K562 (cell line): ENCODE results near the gene SH2D7. TPM values are rescaled to one million over a fixed set of nuclear protein-coding genes. Genes with fewer than 3 reads are reported as not detected.

Experiments
- ELF2 ChIP-seq: fragments of 250-450 bp; sonication (Bioruptor Pico); IDR thresholded peaks from 2 replicates; pipeline ENCODE4 v1.5.0; 2021; ENCODE audit warnings: mild to moderate bottlenecking
- GABPB1 ChIP-seq: sonication (generic); formaldehyde crosslinking; IDR thresholded peaks from 2 replicates; pipeline ENCODE4 v1.8.0; 2022; ENCODE audit warnings: mild to moderate bottlenecking, missing genetic modification reagents
- GTF2E2 ChIP-seq: fragments of 200-800 bp; sonication (Bioruptor generic); IDR thresholded peaks from 2 replicates; pipeline ENCODE4 v1.6.1; 2016; ENCODE audit warnings: missing genetic modification characterization, missing compliant biosample characterization
- HDAC3 ChIP-seq: fragments of 450-650 bp; IDR thresholded peaks from 2 replicates; pipeline ENCODE4 v1.6.1; 2018; ENCODE audit warnings: borderline replicate concordance, mild to moderate bottlenecking, moderate library complexity; ENCODE audit not compliant: partially characterized antibody
- KDM4B ChIP-seq, 2 experiments: fragments of 450-650 bp in 1 of 2; sonication (generic) in 1 of 2; IDR thresholded peaks; 2 replicates each; pipeline ENCODE4 v1.6.1; 2016 to 2017; ENCODE audit warnings: borderline replicate concordance in 2 of 2, antibody characterized with exemption in 1 of 2, low read depth in 1 of 2, mild to moderate bottlenecking in 1 of 2
- MCM2 ChIP-seq: fragments of 450-650 bp; IDR thresholded peaks from 2 replicates; pipeline ENCODE4 v1.6.1; 2017; ENCODE audit warnings: low read depth, mild to moderate bottlenecking
- RAD21 ChIP-seq, 2 experiments: fragments of 250-450 bp in 1 of 2; fragments of 450-650 bp in 1 of 2; sonication (Bioruptor Pico) in 1 of 2; formaldehyde crosslinking in 1 of 2; IDR thresholded peaks in 1 of 2; conservative IDR thresholded peaks in 1 of 2; 2 replicates each; pipeline versions ENCODE4 v1.4.0 to v1.8.0; 2020 to 2022; ENCODE audit warnings: mild to moderate bottlenecking in 2 of 2, moderate library complexity in 1 of 2
- TEAD1 ChIP-seq, 2 experiments: fragments of 450-650 bp in 1 of 2; sonication (generic) in 1 of 2; formaldehyde crosslinking; IDR thresholded peaks; 2 replicates each; pipeline versions ENCODE4 v1.4.0 to v1.8.0; 2020 to 2022; ENCODE audit warnings: mild to moderate bottlenecking in 2 of 2, missing genetic modification reagents in 1 of 2
- ZNF232 ChIP-seq: sonication (generic); formaldehyde crosslinking; IDR thresholded peaks from 2 replicates; pipeline ENCODE4 v1.8.0; 2022; ENCODE audit warnings: mild to moderate bottlenecking, missing genetic modification reagents
- ZNF282 ChIP-seq: sonication (generic); formaldehyde crosslinking; IDR thresholded peaks from 2 replicates; pipeline ENCODE4 v1.8.1; 2023; ENCODE audit warnings: missing genetic modification reagents
- ZNF354B ChIP-seq: fragments of 250-450 bp; sonication (Bioruptor Pico); IDR thresholded peaks from 2 replicates; pipeline ENCODE4 v1.4.0; 2020
- polyA plus RNA-seq, 8 experiments: library from polyadenylated mRNA; depleted of rRNA in 4 of 8; stranded (reverse) in 5 of 8; unstranded in 3 of 8; fragments of >200 nt; fragmentation: Nextera tagmentation in 2 of 8; fragmentation: Illumina TruSeq in 1 of 8; extraction: Ambion mirVana in 2 of 8; extraction: Trizol in 1 of 8; gene quantifications; 2 replicates each; pipeline versions ENCODE4 v1.2.1 to v1.2.3, GENCODE V29; 2011 to 2014; ENCODE audit warnings: inconsistent platforms in 1 of 8, missing spikeins in 1 of 8
- total RNA-seq, 7 experiments: library from RNA; depleted of rRNA in 6 of 7; stranded (reverse); fragments of >200 nt in 6 of 7; fragmentation: Illumina TruSeq in 2 of 7; extraction: Trizol in 2 of 7; gene quantifications; 2 replicates each; pipeline versions ENCODE4 v1.2.1 to v1.2.3, GENCODE V29; 2011 to 2021; ENCODE audit warnings: low replicate concordance in 1 of 7
- TF ChIP-seq, protein P1 (sequence below), 3 experiments: fragments of 200-800 bp in 1 of 3; sonication (Bioruptor generic) in 1 of 3; sonication (generic) in 1 of 3; formaldehyde crosslinking in 1 of 3; IDR thresholded peaks; 2 replicates each; pipeline versions ENCODE4 v1.6.1 to v1.8.0; 2016 to 2022; ENCODE audit warnings: mild to moderate bottlenecking in 2 of 3, missing compliant biosample characterization in 2 of 3, missing genetic modification characterization in 2 of 3, missing genetic modification reagents in 1 of 3
- TF ChIP-seq, protein P2 (sequence below): IDR thresholded peaks from 3 replicates; pipeline ENCODE4 v1.6.1; 2011; ENCODE audit warnings: borderline replicate concordance, mild to moderate bottlenecking; ENCODE audit not compliant: insufficient read length, insufficient read depth
- TF ChIP-seq, protein P3 (sequence below): fragments of 250-450 bp; sonication (Bioruptor Pico); IDR thresholded peaks from 2 replicates; pipeline ENCODE4 v1.4.0; 2020; ENCODE audit warnings: mild to moderate bottlenecking
- TF ChIP-seq, protein P4 (sequence below): sonication (generic); formaldehyde crosslinking; IDR thresholded peaks from 2 replicates; pipeline ENCODE4 v1.8.0; 2022; ENCODE audit warnings: missing genetic modification reagents, mild to moderate bottlenecking, borderline replicate concordance
- TF ChIP-seq, protein P5 (sequence below): fragments of 450-650 bp; IDR thresholded peaks from 2 replicates; pipeline ENCODE4 v1.6.1; 2016; ENCODE audit warnings: low read depth, mild to moderate bottlenecking, moderate library complexity
- TF ChIP-seq, protein P6 (sequence below): fragments of 250-450 bp; sonication (Bioruptor Pico); IDR thresholded peaks from 2 replicates; pipeline ENCODE4 v1.8.0; 2021; ENCODE audit warnings: moderate library complexity, mild to moderate bottlenecking, inconsistent platforms

SH2D7 gene
- total and polyA plus RNA-seq, 9 of the 15 experiments (the other 6 are each of a cell fraction or from before 2014, with no cell fraction given) = not detected

DNA sequence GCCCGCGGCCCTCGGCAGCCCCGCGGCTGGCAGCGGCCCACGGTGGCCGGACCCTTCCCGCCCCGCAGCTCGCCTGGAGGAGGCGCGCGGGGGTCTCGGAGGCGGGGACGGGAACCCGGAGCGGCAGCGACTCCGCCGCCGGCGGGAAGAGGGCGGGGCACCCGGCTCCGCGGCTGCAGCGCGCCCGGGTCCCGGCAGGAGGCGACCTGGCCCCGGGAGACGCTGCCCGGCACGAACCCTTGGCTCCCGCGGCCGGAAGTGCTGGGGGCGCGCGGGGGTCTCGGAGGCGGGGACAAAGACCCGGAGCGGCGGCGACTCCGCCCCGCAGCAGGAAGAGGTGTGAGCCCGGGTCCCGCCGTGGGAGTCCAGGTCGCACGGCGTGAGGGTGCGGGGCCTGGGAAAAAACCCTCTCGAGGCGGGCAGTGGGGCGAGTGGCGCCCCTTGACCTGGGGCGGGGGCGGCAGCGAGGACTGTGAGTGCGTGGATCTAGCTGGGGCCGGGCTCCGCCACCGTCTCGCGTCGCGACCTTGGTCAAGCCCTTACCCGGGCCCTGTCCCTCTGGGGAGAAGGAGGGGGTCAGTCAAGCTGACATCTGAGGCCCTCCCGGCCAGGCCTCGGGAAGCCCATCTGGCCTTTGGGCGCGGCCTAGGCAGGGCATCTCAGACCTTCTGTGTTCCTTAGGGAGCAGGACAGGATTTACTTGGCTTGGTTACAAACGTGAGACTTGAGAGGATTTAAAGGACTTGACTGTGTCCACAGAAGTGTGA lies 39.1 kb downstream of the SH2D7 start, which contains the start of gene CIB2 (continued):
- TF ChIP-seq, protein P1, sequence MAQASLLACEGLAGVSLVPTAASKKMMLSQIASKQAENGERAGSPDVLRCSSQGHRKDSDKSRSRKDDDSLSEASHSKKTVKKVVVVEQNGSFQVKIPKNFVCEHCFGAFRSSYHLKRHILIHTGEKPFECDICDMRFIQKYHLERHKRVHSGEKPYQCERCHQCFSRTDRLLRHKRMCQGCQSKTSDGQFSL (CRISPR knock-in tag; IDR thresholded peaks at IDR 0.05) = no peak
- TF ChIP-seq, protein P1 (tag; IDR thresholded peaks at IDR 0.05) = no peak
- TF ChIP-seq ZNF282 (CRISPR knock-in tag) = no peak
- no peak for TF ChIP-seq ZNF232 (CRISPR knock-in tag)
- TF ChIP-seq, protein P2, sequence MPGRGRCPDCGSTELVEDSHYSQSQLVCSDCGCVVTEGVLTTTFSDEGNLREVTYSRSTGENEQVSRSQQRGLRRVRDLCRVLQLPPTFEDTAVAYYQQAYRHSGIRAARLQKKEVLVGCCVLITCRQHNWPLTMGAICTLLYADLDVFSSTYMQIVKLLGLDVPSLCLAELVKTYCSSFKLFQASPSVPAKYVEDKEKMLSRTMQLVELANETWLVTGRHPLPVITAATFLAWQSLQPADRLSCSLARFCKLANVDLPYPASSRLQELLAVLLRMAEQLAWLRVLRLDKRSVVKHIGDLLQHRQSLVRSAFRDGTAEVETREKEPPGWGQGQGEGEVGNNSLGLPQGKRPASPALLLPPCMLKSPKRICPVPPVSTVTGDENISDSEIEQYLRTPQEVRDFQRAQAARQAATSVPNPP = no peak
- TF ChIP-seq, protein P3, sequence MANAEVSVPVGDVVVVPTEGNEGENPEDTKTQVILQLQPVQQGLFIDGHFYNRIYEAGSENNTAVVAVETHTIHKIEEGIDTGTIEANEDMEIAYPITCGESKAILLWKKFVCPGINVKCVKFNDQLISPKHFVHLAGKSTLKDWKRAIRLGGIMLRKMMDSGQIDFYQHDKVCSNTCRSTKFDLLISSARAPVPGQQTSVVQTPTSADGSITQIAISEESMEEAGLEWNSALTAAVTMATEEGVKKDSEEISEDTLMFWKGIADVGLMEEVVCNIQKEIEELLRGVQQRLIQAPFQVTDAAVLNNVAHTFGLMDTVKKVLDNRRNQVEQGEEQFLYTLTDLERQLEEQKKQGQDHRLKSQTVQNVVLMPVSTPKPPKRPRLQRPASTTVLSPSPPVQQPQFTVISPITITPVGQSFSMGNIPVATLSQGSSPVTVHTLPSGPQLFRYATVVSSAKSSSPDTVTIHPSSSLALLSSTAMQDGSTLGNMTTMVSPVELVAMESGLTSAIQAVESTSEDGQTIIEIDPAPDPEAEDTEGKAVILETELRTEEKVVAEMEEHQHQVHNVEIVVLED (CRISPR knock-in tag) = no peak
- TF ChIP-seq ZNF354B (CRISPR knock-in tag) = no peak
- TF ChIP-seq, protein P4, sequence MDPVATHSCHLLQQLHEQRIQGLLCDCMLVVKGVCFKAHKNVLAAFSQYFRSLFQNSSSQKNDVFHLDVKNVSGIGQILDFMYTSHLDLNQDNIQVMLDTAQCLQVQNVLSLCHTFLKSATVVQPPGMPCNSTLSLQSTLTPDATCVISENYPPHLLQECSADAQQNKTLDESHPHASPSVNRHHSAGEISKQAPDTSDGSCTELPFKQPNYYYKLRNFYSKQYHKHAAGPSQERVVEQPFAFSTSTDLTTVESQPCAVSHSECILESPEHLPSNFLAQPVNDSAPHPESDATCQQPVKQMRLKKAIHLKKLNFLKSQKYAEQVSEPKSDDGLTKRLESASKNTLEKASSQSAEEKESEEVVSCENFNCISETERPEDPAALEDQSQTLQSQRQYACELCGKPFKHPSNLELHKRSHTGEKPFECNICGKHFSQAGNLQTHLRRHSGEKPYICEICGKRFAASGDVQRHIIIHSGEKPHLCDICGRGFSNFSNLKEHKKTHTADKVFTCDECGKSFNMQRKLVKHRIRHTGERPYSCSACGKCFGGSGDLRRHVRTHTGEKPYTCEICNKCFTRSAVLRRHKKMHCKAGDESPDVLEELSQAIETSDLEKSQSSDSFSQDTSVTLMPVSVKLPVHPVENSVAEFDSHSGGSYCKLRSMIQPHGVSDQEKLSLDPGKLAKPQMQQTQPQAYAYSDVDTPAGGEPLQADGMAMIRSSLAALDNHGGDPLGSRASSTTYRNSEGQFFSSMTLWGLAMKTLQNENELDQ (CRISPR knock-in tag) = no peak
- TF ChIP-seq MCM2 = no peak
- TF ChIP-seq KDM4B (IDR thresholded peaks at IDR 0.05; ENCODE audit: borderline replicate concordance in 2 of 2, low read depth in 1 of 2) = no peak
- no peak for TF ChIP-seq GTF2E2 (tag)
- peak; percentile 75 to 76 for TF ChIP-seq RAD21 (CRISPR knock-in tag; conservative IDR thresholded peaks at IDR 0.05 in 1 of 2, IDR thresholded peaks at IDR 0.05 in 1 of 2)
- peak in 1 of 2 experiments; percentile 62; a peak in 1 of 4 replicates for TF ChIP-seq TEAD1 (CRISPR knock-in tag; IDR thresholded peaks at IDR 0.05)
- TF ChIP-seq HDAC3 = no peak
- peak; percentile 71; the same call in 1 of the 2 replicates for TF ChIP-seq ELF2 (CRISPR knock-in tag)
- TF ChIP-seq, protein P5, sequence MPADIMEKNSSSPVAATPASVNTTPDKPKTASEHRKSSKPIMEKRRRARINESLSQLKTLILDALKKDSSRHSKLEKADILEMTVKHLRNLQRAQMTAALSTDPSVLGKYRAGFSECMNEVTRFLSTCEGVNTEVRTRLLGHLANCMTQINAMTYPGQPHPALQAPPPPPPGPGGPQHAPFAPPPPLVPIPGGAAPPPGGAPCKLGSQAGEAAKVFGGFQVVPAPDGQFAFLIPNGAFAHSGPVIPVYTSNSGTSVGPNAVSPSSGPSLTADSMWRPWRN = no peak
- TF ChIP-seq GABPB1 (CRISPR knock-in tag) = peak; percentile 86
- TF ChIP-seq, protein P6, sequence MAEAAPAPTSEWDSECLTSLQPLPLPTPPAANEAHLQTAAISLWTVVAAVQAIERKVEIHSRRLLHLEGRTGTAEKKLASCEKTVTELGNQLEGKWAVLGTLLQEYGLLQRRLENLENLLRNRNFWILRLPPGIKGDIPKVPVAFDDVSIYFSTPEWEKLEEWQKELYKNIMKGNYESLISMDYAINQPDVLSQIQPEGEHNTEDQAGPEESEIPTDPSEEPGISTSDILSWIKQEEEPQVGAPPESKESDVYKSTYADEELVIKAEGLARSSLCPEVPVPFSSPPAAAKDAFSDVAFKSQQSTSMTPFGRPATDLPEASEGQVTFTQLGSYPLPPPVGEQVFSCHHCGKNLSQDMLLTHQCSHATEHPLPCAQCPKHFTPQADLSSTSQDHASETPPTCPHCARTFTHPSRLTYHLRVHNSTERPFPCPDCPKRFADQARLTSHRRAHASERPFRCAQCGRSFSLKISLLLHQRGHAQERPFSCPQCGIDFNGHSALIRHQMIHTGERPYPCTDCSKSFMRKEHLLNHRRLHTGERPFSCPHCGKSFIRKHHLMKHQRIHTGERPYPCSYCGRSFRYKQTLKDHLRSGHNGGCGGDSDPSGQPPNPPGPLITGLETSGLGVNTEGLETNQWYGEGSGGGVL (CRISPR knock-in tag) = no peak
